GM18519 (cell line): ENCODE results near the gene GNA14.
A peak's percentile ranks its signal among the peaks of the same experiment; 100 is the strongest.
"Not testable (repeated sequence)": the region's sequence is repeated elsewhere in the genome, so short reads cannot be mapped to it uniquely, and the experiment has no call there.

ENCODE experiments used
- ATAC-seq: cut with Tn5 transposase; IDR thresholded peaks from one replicate; pipeline ENCODE4 v1.9.1; 2021; ENCODE audit warnings: mild to moderate bottlenecking, moderate library complexity; ENCODE audit not compliant: unreplicated experiment, low FRiP score

GNA14 gene

GRCh38 chr9:77498891-77499290 is 149.2 kb downstream of the GNA14 start:
- ATAC-seq, result no peak

- no peak for ATAC-seq
These were observed 150.6 kb downstream of the GNA14 start for GRCh38 chr9:77497322-77498198.

- ATAC-seq, result no peak
These were observed 152.1 kb downstream of the GNA14 start for GRCh38 chr9:77495834-77496671.

- not testable (repeated sequence) for ATAC-seq
These were observed 157.8 kb downstream of the GNA14 start for GRCh38 chr9:77490279-77490678.

- not testable (repeated sequence) for ATAC-seq
These were observed 158.5 kb downstream of the GNA14 start for GRCh38 chr9:77489405-77490163.

- ATAC-seq, result peak; percentile 71
These were observed 159.5 kb downstream of the GNA14 start for GRCh38 chr9:77488439-77489126.

GRCh38 chr9:77486968-77487367 is 161.2 kb downstream of the GNA14 start:
- no peak for ATAC-seq

GRCh38 chr9:77486463-77486862 is 161.7 kb downstream of the GNA14 start:
- no peak for ATAC-seq

GRCh38 chr9:77475641-77476473 is 172.3 kb downstream of the GNA14 start:
- ATAC-seq, result peak; percentile 99

- ATAC-seq, result no peak
These were observed 173.2 kb downstream of the GNA14 start for GRCh38 chr9:77474936-77475335.

- no peak for ATAC-seq
These were observed 175.5 kb downstream of the GNA14 start for GRCh38 chr9:77472646-77473045.

GRCh38 chr9:77471572-77471971 is 176.6 kb downstream of the GNA14 start:
- no peak for ATAC-seq

GRCh38 chr9:77469515-77470231 is 178.4 kb downstream of the GNA14 start:
- no peak for ATAC-seq

GRCh38 chr9:77464661-77465060 is 183.5 kb downstream of the GNA14 start:
- ATAC-seq, result no peak

- ATAC-seq, result no peak
These were observed 185.0 kb downstream of the GNA14 start for GRCh38 chr9:77463151-77463550.

- no peak for ATAC-seq
These were observed 186.1 kb downstream of the GNA14 start for GRCh38 chr9:77462066-77462465.

- no peak for ATAC-seq
These were observed 187.2 kb downstream of the GNA14 start for GRCh38 chr9:77460938-77461337.

GRCh38 chr9:77457916-77458592 is 190.1 kb downstream of the GNA14 start:
- ATAC-seq, result peak; percentile 70
